HG02973 (cell line): Measurements from ENCODE around the gene TRPM2.

Experiments used
- ATAC-seq: cut with Tn5 transposase; IDR thresholded peaks from one replicate; pipeline ENCODE4 v1.9.1; 2021; ENCODE audit warnings: moderate library complexity; ENCODE audit not compliant: unreplicated experiment

The TRPM2 gene

GRCh38 chr21:44424608-44425306 is 71.3 kb downstream of the TRPM2 start:
- no peak for ATAC-seq

GRCh38 chr21:44425307-44425894 is 72.0 kb downstream of the TRPM2 start:
- no peak for ATAC-seq

GRCh38 chr21:44425895-44426662 is 72.7 kb downstream of the TRPM2 start:
- no peak for ATAC-seq

- ATAC-seq = no peak
Observed at GRCh38 chr21:44426663-44427191, 73.3 kb downstream of the TRPM2 start.

GRCh38 chr21:44427241-44428120 is 74.1 kb downstream of the TRPM2 start:
- ATAC-seq = no peak

- ATAC-seq = no peak
Observed at GRCh38 chr21:44428281-44428960, 75.0 kb downstream of the TRPM2 start.

- ATAC-seq = no peak
Observed at GRCh38 chr21:44429894-44430293, 76.5 kb downstream of the TRPM2 start.

- no peak for ATAC-seq
Observed at GRCh38 chr21:44431300-44431699, 77.9 kb downstream of the TRPM2 start.

- ATAC-seq = no peak
Observed at GRCh38 chr21:44432841-44433790, 79.7 kb downstream of the TRPM2 start.

- no peak for ATAC-seq
Observed at GRCh38 chr21:44433791-44434567, 80.6 kb downstream of the TRPM2 start.

GRCh38 chr21:44434568-44434925 is 81.1 kb downstream of the TRPM2 start:
- ATAC-seq = no peak

- no peak for ATAC-seq
Observed at GRCh38 chr21:44434936-44435635, 81.7 kb downstream of the TRPM2 start.

- no peak for ATAC-seq
Observed at GRCh38 chr21:44436111-44436611, 82.7 kb downstream of the TRPM2 start.

GRCh38 chr21:44436958-44437357 is 83.5 kb downstream of the TRPM2 start:
- ATAC-seq = no peak

GRCh38 chr21:44437371-44437695 is 83.9 kb downstream of the TRPM2 start:
- ATAC-seq = no peak

- ATAC-seq = no peak
Observed at GRCh38 chr21:44437696-44438431, 84.4 kb downstream of the TRPM2 start.
